Natural killer cell treated with Interleukin-12 subunit alpha and Interleukin-12 subunit beta and Interleukin-15 and Interleukin-18, amount 100 ng/mL, for 72 hours (primary cell): Measurements from ENCODE around the gene RMDN3. TPM values are rescaled to one million over a fixed set of nuclear protein-coding genes. Genes with fewer than 3 reads are reported as not detected.

Experiments
- ATAC-seq, 2 donors: fragments of 150-1000 bp; cut with Tn5 transposase in 1 of 2; sonication (Bioruptor Pico), chemical (Tn5 transposase) in 1 of 2; 2 replicates each; pipeline ENCODE4 v1.10.0; 2021
- DNase-seq: peaks from one replicate; pipeline ENCODE4 v3.0.0; 2022; ENCODE audit warnings: low spot score
- H3K27ac Mint-ChIP-seq, 2 donors: 1 replicate in 1 of 2; 2 replicates in 1 of 2; pipeline ENCODE4 v1.8.0; 2022; ENCODE audit warnings: mixed read lengths in 2 of 2, mild to moderate bottlenecking in 1 of 2, moderate library complexity in 1 of 2
- H3K27me3 Mint-ChIP-seq, 2 donors: 1 replicate in 1 of 2; 2 replicates in 1 of 2; pipeline ENCODE4 v1.8.0; 2022; ENCODE audit warnings: mixed read lengths in 2 of 2
- H3K36me3 Mint-ChIP-seq: one replicate; pipeline ENCODE4 v1.8.0; 2022; ENCODE audit warnings: mixed read lengths
- H3K4me1 Mint-ChIP-seq, 2 donors: 1 replicate in 1 of 2; 2 replicates in 1 of 2; pipeline ENCODE4 v1.8.0; 2022; ENCODE audit warnings: low read depth in 2 of 2, mixed read lengths in 2 of 2, mild to moderate bottlenecking in 1 of 2
- H3K4me3 Mint-ChIP-seq: one replicate; pipeline ENCODE4 v1.8.0; 2022; ENCODE audit warnings: mixed read lengths
- H3K9me3 Mint-ChIP-seq: 2 replicates; pipeline ENCODE4 v1.8.0; 2022; ENCODE audit warnings: mixed read lengths
- total RNA-seq, 2 donors: library from RNA; stranded (reverse); gene quantifications; one replicate each; pipeline ENCODE4 v1.2.3, GENCODE V29; 2022

RMDN3 gene
- total RNA-seq, 2 donors from 2014 or later = 35.9 to 72.6 TPM

- Mint-ChIP-seq H3K27me3 (no peaks in the 10 kb centered on the region), H3K4me1 (peaks cover 5% of the 10 kb centered on the region in 2 donors), H3K36me3 (peaks cover under 1% of the 10 kb centered on the region), H3K9me3 (no peaks in the 10 kb centered on the region), H3K27ac (no peak overlapping the region), H3K4me3 (no peak overlapping the region)
- DNase-seq (no peak), ATAC-seq (no peak)
Observed at GRCh38 chr15:40688932-40689799, 65.9 kb downstream of the RMDN3 start.

Other genes starting within 250 kb of the RMDN3 start
- 10 to 100 TPM; 49.0 to 52.5 TPM for gene CCDC32, start 190.2 kb downstream of the RMDN3 start, total RNA-seq
- gene RPUSD2, start 186.0 kb downstream of the RMDN3 start, total RNA-seq = 10 to 100 TPM; 14.3 to 19.0 TPM
- 10 to 100 TPM; 20.1 to 48.6 TPM for gene KNL1, start 161.0 kb downstream of the RMDN3 start, total RNA-seq
- gene RAD51, start 60.1 kb downstream of the RMDN3 start, total RNA-seq = 10 to 100 TPM; 36.2 to 59.6 TPM
- gene GCHFR, start 8.8 kb upstream of the RMDN3 start, total RNA-seq = 10 to 100 TPM in 1 of 2 donors, 1 to 10 TPM in 1; 9.1 to 14.4 TPM
- gene C15orf62, start 14.7 kb upstream of the RMDN3 start, total RNA-seq = under 1 TPM; 0.12 to 0.22 TPM
- gene ZFYVE19, start 51.8 kb upstream of the RMDN3 start, total RNA-seq = 10 to 100 TPM; 17.2 to 39.1 TPM
- 10 to 100 TPM; 40.4 to 62.6 TPM for gene DNAJC17, start 52.2 kb upstream of the RMDN3 start, total RNA-seq
- not detected for gene PPP1R14D, start 73.5 kb upstream of the RMDN3 start, total RNA-seq
- 1 to 10 TPM; 1.0 to 1.5 TPM for gene SPINT1, start 88.8 kb upstream of the RMDN3 start, total RNA-seq
- not detected for gene RHOV, start 119.0 kb upstream of the RMDN3 start, total RNA-seq
- 10 to 100 TPM; 22.8 to 27.3 TPM for gene VPS18, start 139.2 kb upstream of the RMDN3 start, total RNA-seq
- under 1 TPM in 1 of 2 donors, not detected in 1; 0.17 TPM for gene DLL4, start 174.1 kb upstream of the RMDN3 start, total RNA-seq
- gene CHAC1, start 198.2 kb upstream of the RMDN3 start, total RNA-seq = 10 to 100 TPM in 1 of 2 donors, 1 to 10 TPM in 1; 7.7 to 13.1 TPM